ENCODE results near the gene PEX5L.

PEX5L gene

GRCh38 chr3:179769411-179770247 lies 267.1 kb downstream of the PEX5L start:
- Histone ChIP-seq H2BK5ac (ENCODE audit: low read depth, low read length, poor library complexity) (no peak overlapping the region), H2BK120ac (ENCODE audit: insufficient read depth, low read length, poor library complexity) (no peak overlapping the region), H3K9me3 (ENCODE audit: insufficient read depth, low read depth, low read length) (no peaks in the 10 kb centered on the region), H3K4me1 (ENCODE audit: control insufficient read depth in 1 of 2, insufficient read depth in 2 of 2, low read length in 2 of 2) (no peaks in the 10 kb centered on the region), H3K27ac (ENCODE audit: low read depth, low read length) (no peak overlapping the region), H3K27me3 (ENCODE audit: insufficient read depth, low read length) (no peaks in the 10 kb centered on the region), H2BK12ac (ENCODE audit: low read length) (no peak overlapping the region), H3K4ac (ENCODE audit: low read depth, low read length) (no peak overlapping the region), H3K36me3 (ENCODE audit: control insufficient read depth in 1 of 2, insufficient read depth in 2 of 2, low read length in 2 of 2) (peaks cover 0 to 2% of the 10 kb centered on the region in 2 experiments), H3K79me1 (ENCODE audit: low read length) (no peaks in the 10 kb centered on the region), H4K12ac (ENCODE audit: low read depth, low read length) (no peak overlapping the region), H3K79me2 (ENCODE audit: control insufficient read depth, insufficient read depth, low read length, poor library complexity) (no peaks in the 10 kb centered on the region), H2AK5ac (ENCODE audit: low read length) (no peak overlapping the region), H3K4me2 (ENCODE audit: low read length) (no peak overlapping the region), H3K14ac (ENCODE audit: low read length) (no peak overlapping the region), H2AFZ (ENCODE audit: insufficient read depth, low read length, poor library complexity) (no peak overlapping the region), H3K18ac (ENCODE audit: low read length) (no peak overlapping the region), H3K9ac (ENCODE audit: low read length) (no peak overlapping the region), H4K91ac (ENCODE audit: low read depth, low read length) (no peak overlapping the region), H3K4me3 (ENCODE audit: low read depth, low read length) (no peak overlapping the region), H3K23ac (ENCODE audit: low read length) (no peak overlapping the region), H4K8ac (ENCODE audit: low read depth, low read length) (no peak overlapping the region)
- no peak for DNase-seq
- WGBS (ENCODE audit: extremely low coverage, insufficient coverage, insufficient read length), result no CpG with 5 or more reads among the region's 9 CpGs

DNA sequence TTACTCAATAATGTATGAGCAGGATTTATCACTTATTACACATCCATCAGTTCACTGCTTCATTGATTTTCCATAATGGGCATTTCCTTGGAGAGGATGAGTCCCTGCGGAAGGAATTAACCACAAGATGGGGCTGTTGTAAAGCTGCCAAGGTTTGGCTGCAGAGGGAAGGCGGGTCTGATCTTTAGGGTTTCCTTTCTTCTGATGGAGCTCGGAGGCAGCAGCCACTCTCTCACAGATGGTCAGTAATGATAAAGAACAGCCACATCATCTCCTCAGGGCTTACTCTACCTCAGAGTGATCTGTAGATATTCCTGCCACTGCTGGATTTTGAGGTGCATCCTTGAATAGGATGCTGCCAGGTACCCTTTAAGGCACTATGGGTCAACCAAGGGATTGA lies 268.7 kb downstream of the PEX5L start:
- Histone ChIP-seq H3K79me2 (ENCODE audit: control insufficient read depth, insufficient read depth, low read length, poor library complexity) (no peaks in the 10 kb centered on the region), H3K4me3 (ENCODE audit: low read depth, low read length) (no peak overlapping the region), H3K9me3 (ENCODE audit: insufficient read depth, low read depth, low read length) (no peaks in the 10 kb centered on the region), H3K79me1 (ENCODE audit: low read length) (no peaks in the 10 kb centered on the region), H3K27me3 (ENCODE audit: insufficient read depth, low read length) (no peaks in the 10 kb centered on the region), H2BK120ac (ENCODE audit: insufficient read depth, low read length, poor library complexity) (no peak overlapping the region), H3K23ac (ENCODE audit: low read length) (no peak overlapping the region), H3K4me2 (ENCODE audit: low read length) (no peak overlapping the region), H2BK12ac (ENCODE audit: low read length) (no peak overlapping the region), H3K36me3 (ENCODE audit: control insufficient read depth in 1 of 2, insufficient read depth in 2 of 2, low read length in 2 of 2) (peaks cover 0 to 2% of the 10 kb centered on the region in 2 experiments), H4K8ac (ENCODE audit: low read depth, low read length) (no peak overlapping the region), H3K4ac (ENCODE audit: low read depth, low read length) (no peak overlapping the region), H2AK5ac (ENCODE audit: low read length) (no peak overlapping the region), H2BK5ac (ENCODE audit: low read depth, low read length, poor library complexity) (no peak overlapping the region), H4K91ac (ENCODE audit: low read depth, low read length) (no peak overlapping the region), H3K27ac (ENCODE audit: low read depth, low read length) (no peak overlapping the region), H3K18ac (ENCODE audit: low read length) (no peak overlapping the region), H2AFZ (ENCODE audit: insufficient read depth, low read length, poor library complexity) (no peak overlapping the region), H4K12ac (ENCODE audit: low read depth, low read length) (no peak overlapping the region), H3K4me1 (ENCODE audit: control insufficient read depth in 1 of 2, insufficient read depth in 2 of 2, low read length in 2 of 2) (no peaks in the 10 kb centered on the region), H3K14ac (ENCODE audit: low read length) (no peak overlapping the region), H3K9ac (ENCODE audit: low read length) (no peak overlapping the region)
- peak; percentile 23 to 62 for DNase-seq
- WGBS (ENCODE audit: extremely low coverage, insufficient coverage, insufficient read length), result no CpG with 5 or more reads among the region's 3 CpGs

- no peaks in the 10 kb centered on the region for H3K4me1 ChIP-seq (ENCODE audit: control insufficient read depth in 1 of 2, insufficient read depth in 2 of 2, low read length in 2 of 2)
- no peaks in the 10 kb centered on the region for H3K9me3 ChIP-seq (ENCODE audit: insufficient read depth, low read depth, low read length)
- H4K8ac ChIP-seq (ENCODE audit: low read depth, low read length), result no peak overlapping the region
- no peak overlapping the region for H3K9ac ChIP-seq (ENCODE audit: low read length)
- no peak overlapping the region for H2BK12ac ChIP-seq (ENCODE audit: low read length)
- H3K23ac ChIP-seq (ENCODE audit: low read length), result no peak overlapping the region
- no peak overlapping the region for H3K4me3 ChIP-seq (ENCODE audit: low read depth, low read length)
- no peaks in the 10 kb centered on the region for H3K79me2 ChIP-seq (ENCODE audit: control insufficient read depth, insufficient read depth, low read length, poor library complexity)
- WGBS (ENCODE audit: extremely low coverage, insufficient coverage, insufficient read length), result no CpG with 5 or more reads among the region's 4 CpGs
- H2BK5ac ChIP-seq (ENCODE audit: low read depth, low read length, poor library complexity), result no peak overlapping the region
- no peak overlapping the region for H3K14ac ChIP-seq (ENCODE audit: low read length)
- H2BK120ac ChIP-seq (ENCODE audit: insufficient read depth, low read length, poor library complexity), result no peak overlapping the region
- no peak overlapping the region for H3K4me2 ChIP-seq (ENCODE audit: low read length)
- H4K91ac ChIP-seq (ENCODE audit: low read depth, low read length), result no peak overlapping the region
- no peaks in the 10 kb centered on the region for H3K27me3 ChIP-seq (ENCODE audit: insufficient read depth, low read length)
- H3K79me1 ChIP-seq (ENCODE audit: low read length), result no peaks in the 10 kb centered on the region
- H2AFZ ChIP-seq (ENCODE audit: insufficient read depth, low read length, poor library complexity), result no peak overlapping the region
- no peak overlapping the region for H4K12ac ChIP-seq (ENCODE audit: low read depth, low read length)
- H3K4ac ChIP-seq (ENCODE audit: low read depth, low read length), result no peak overlapping the region
- no peak overlapping the region for H2AK5ac ChIP-seq (ENCODE audit: low read length)
- H3K18ac ChIP-seq (ENCODE audit: low read length), result no peak overlapping the region
- DNase-seq, result no peak
- no peak overlapping the region for H3K27ac ChIP-seq (ENCODE audit: low read depth, low read length)
- peaks cover 0 to 2% of the 10 kb centered on the region in 2 experiments for H3K36me3 ChIP-seq (ENCODE audit: control insufficient read depth in 1 of 2, insufficient read depth in 2 of 2, low read length in 2 of 2)
Observed at GRCh38 chr3:179766416-179767133, 270.2 kb downstream of the PEX5L start.

GRCh38 chr3:179765396-179765795 lies 271.3 kb downstream of the PEX5L start:
- Histone ChIP-seq H4K12ac (ENCODE audit: low read depth, low read length) (no peak overlapping the region), H3K4me3 (ENCODE audit: low read depth, low read length) (no peak overlapping the region), H3K9ac (ENCODE audit: low read length) (no peak overlapping the region), H3K18ac (ENCODE audit: low read length) (no peak overlapping the region), H3K79me1 (ENCODE audit: low read length) (no peaks in the 10 kb centered on the region), H3K4me1 (ENCODE audit: control insufficient read depth in 1 of 2, insufficient read depth in 2 of 2, low read length in 2 of 2) (no peaks in the 10 kb centered on the region), H3K27me3 (ENCODE audit: insufficient read depth, low read length) (no peaks in the 10 kb centered on the region), H2AK5ac (ENCODE audit: low read length) (no peak overlapping the region), H2AFZ (ENCODE audit: insufficient read depth, low read length, poor library complexity) (no peak overlapping the region), H2BK12ac (ENCODE audit: low read length) (no peak overlapping the region), H2BK120ac (ENCODE audit: insufficient read depth, low read length, poor library complexity) (no peak overlapping the region), H3K36me3 (ENCODE audit: control insufficient read depth in 1 of 2, insufficient read depth in 2 of 2, low read length in 2 of 2) (peaks cover 0 to 2% of the 10 kb centered on the region in 2 experiments), H3K23ac (ENCODE audit: low read length) (no peak overlapping the region), H3K27ac (ENCODE audit: low read depth, low read length) (no peak overlapping the region), H4K8ac (ENCODE audit: low read depth, low read length) (no peak overlapping the region), H3K9me3 (ENCODE audit: insufficient read depth, low read depth, low read length) (no peaks in the 10 kb centered on the region), H3K14ac (ENCODE audit: low read length) (no peak overlapping the region), H3K4me2 (ENCODE audit: low read length) (no peak overlapping the region), H2BK5ac (ENCODE audit: low read depth, low read length, poor library complexity) (no peak overlapping the region), H3K79me2 (ENCODE audit: control insufficient read depth, insufficient read depth, low read length, poor library complexity) (no peaks in the 10 kb centered on the region), H4K91ac (ENCODE audit: low read depth, low read length) (no peak overlapping the region), H3K4ac (ENCODE audit: low read depth, low read length) (no peak overlapping the region)
- DNase-seq, result no peak
- no CpG with 5 or more reads among the region's 2 CpGs for WGBS (ENCODE audit: extremely low coverage, insufficient coverage, insufficient read length)

Measured in trophoblast cell (in vitro differentiated cells and primary cell).